K562 (cell line): ENCODE results near the gene PHYHIPL. TPM values are rescaled to one million over a fixed set of nuclear protein-coding genes. Genes with fewer than 3 reads are reported as not detected.

Source experiments
- ATAC-seq: fragments of 200-7000 bp; cut with Tn5 transposase; 3 replicates; pipeline ENCODE4 v1.9.1; 2020; ENCODE audit warnings: moderate library complexity
- BruUV-seq: library from RNA; stranded (reverse); fragments of 400-500 nt; replicated peaks from 2 replicates; lab custom pipeline; 2021; lab: Mats Ljungman, UMichigan
- CTCF ChIA-PET: fragments of 300-600 bp; formaldehyde crosslinking; extraction: SDS; loops from one replicate; lab custom pipeline; 2021; ENCODE audit warnings: low intra/inter-chr PET ratio; lab: Yijun Ruan, JAX
- POLR2A ChIA-PET: fragments of 300-600, 350-650 bp; sonication (Branson Sonifier 250); formaldehyde crosslinking; extraction: SDS; loops from one replicate; lab custom pipeline; 2021; ENCODE audit warnings: antibody characterized with exemption, inconsistent platforms; lab: Yijun Ruan, JAX
- DNase-seq, 4 experiments: peaks; one replicate each; pipeline versions ENCODE4 v3.0.0 to v3.0.0-alpha.2; 2011 to 2018; ENCODE audit warnings: low spot score in 3 of 4, mixed read lengths in 3 of 4; ENCODE audit errors: extremely low read depth in 1 of 4
- FAIRE-seq: peaks from 2 replicates; lab custom pipeline; 2011; peaks lifted over from hg19 to GRCh38; lab: Jason Lieb, UNC
- H2AFZ ChIP-seq: 2 replicates; pipeline ENCODE4 v1.6.0; 2011; ENCODE audit warnings: low read depth, low read length, control low read depth, inconsistent platforms
- H3K27ac ChIP-seq: fragments of 200-600 bp; 3 replicates; pipeline ENCODE4 v1.8.0; 2011; ENCODE audit warnings: low read depth, mild to moderate bottlenecking, control low read depth, inconsistent platforms, low read length, moderate library complexity, mixed read lengths; ENCODE audit errors: extremely low read depth
- H3K27me3 ChIP-seq, 2 experiments: fragments of 300-600 bp in 1 of 2; 2 replicates in 1 of 2; 3 replicates in 1 of 2; pipeline versions ENCODE4 v1.6.0 to v1.8.0; 2011; ENCODE audit warnings: inconsistent platforms in 2 of 2, low read length in 2 of 2, mild to moderate bottlenecking in 1 of 2, mixed read lengths in 1 of 2, moderate library complexity in 1 of 2; ENCODE audit not compliant: control insufficient read depth in 2 of 2, insufficient read depth in 2 of 2
- H3K36me3 ChIP-seq: fragments of 300-600 bp; 3 replicates; pipeline ENCODE4 v1.8.0; 2011; ENCODE audit warnings: mild to moderate bottlenecking, low read length, inconsistent platforms; ENCODE audit not compliant: control insufficient read depth, insufficient read depth
- H3K4me1 ChIP-seq, 2 experiments: fragments of 200-600 bp in 1 of 2; replicated peaks in 1 of 2; 2 replicates in 1 of 2; 3 replicates in 1 of 2; pipeline versions ENCODE4 v1.5.1 to v1.8.0; 2011; ENCODE audit warnings: inconsistent platforms in 2 of 2, low read length in 2 of 2, mild to moderate bottlenecking in 1 of 2, mixed read lengths in 1 of 2, moderate library complexity in 1 of 2; ENCODE audit not compliant: control insufficient read depth in 2 of 2, insufficient read depth in 2 of 2
- H3K4me2 ChIP-seq: 2 replicates; pipeline ENCODE4 v1.6.1; 2011; ENCODE audit warnings: low read length, control low read depth, inconsistent platforms, mixed read lengths; ENCODE audit not compliant: insufficient read depth
- H3K4me3 ChIP-seq: fragments of 200-600 bp; sonication (generic), shearing (Covaris generic); 2 replicates; pipeline ENCODE4 v1.5.1; 2016; ENCODE audit warnings: control low read depth, inconsistent platforms
- H3K79me2 ChIP-seq: fragments of 200-600 bp; 3 replicates; pipeline ENCODE4 v1.8.0; 2011; ENCODE audit warnings: low read length, inconsistent platforms; ENCODE audit not compliant: control insufficient read depth, insufficient read depth
- H3K9ac ChIP-seq, 2 experiments: 2 replicates each; pipeline versions ENCODE4 v1.6.0 to v1.6.1; 2011; ENCODE audit warnings: low read depth in 2 of 2, low read length in 2 of 2, control low read depth in 1 of 2, inconsistent platforms in 1 of 2, mild to moderate bottlenecking in 1 of 2, mixed read lengths in 1 of 2; ENCODE audit not compliant: insufficient read depth in 1 of 2
- H3K9me1 ChIP-seq: one replicate; pipeline ENCODE4 v1.6.0; 2011; ENCODE audit warnings: inconsistent platforms, mild to moderate bottlenecking, low read length, moderate library complexity; ENCODE audit not compliant: control insufficient read depth, insufficient read depth
- H3K9me3 ChIP-seq: replicated peaks from 2 replicates; pipeline ENCODE4 v1.5.1; 2011; ENCODE audit warnings: low read depth, low read length, inconsistent platforms; ENCODE audit not compliant: control insufficient read depth, insufficient read depth
- H4K20me1 ChIP-seq: replicated peaks from 2 replicates; pipeline ENCODE4 v1.6.1; 2011; ENCODE audit warnings: low read length, inconsistent platforms, mixed read lengths; ENCODE audit not compliant: control insufficient read depth, insufficient read depth
- HLTF ChIP-seq: fragments of 450-650 bp; IDR thresholded peaks from 2 replicates; pipeline ENCODE4 v1.6.1; 2016
- NCOR1 ChIP-seq: fragments of 450-650 bp; IDR thresholded peaks from 2 replicates; pipeline ENCODE4 v1.6.1; 2016; ENCODE audit warnings: mild to moderate bottlenecking, moderate library complexity
- TCF3 ChIP-seq: sonication (generic); formaldehyde crosslinking; IDR thresholded peaks from 2 replicates; pipeline ENCODE4 v1.4.0; 2020; ENCODE audit warnings: mild to moderate bottlenecking, missing genetic modification reagents
- ZNF592 ChIP-seq: fragments of 450-650 bp; IDR thresholded peaks from 2 replicates; pipeline ENCODE4 v1.6.1; 2017; ENCODE audit warnings: antibody characterized with exemption, mild to moderate bottlenecking
- WGBS: fragments of 100-300 bp; shearing (Covaris generic); methylation state at CpG from one replicate; pipeline ENCODE4 v1.1.6; 2016; ENCODE audit warnings: low coverage, mixed read lengths; ENCODE audit not compliant: insufficient coverage; ENCODE audit errors: missing lambda C conversion rate; 5-methylcytosine and 5-hydroxymethylcytosine counted together
- in situ Hi-C: fragments of 300-500 bp; cut with MboI; formaldehyde crosslinking; loops from 4 replicates; pipeline ENCODE4 v1.15.0; 2018; ENCODE audit warnings: inconsistent platforms, mixed read lengths
- intact Hi-C: fragments of 100-400 bp; cut with micrococcal nuclease; formaldehyde crosslinking; loops from 2 replicates; pipeline ENCODE4 v1.14.2; 2022
- polyA plus RNA-seq, 8 experiments: library from polyadenylated mRNA; depleted of rRNA in 4 of 8; stranded (reverse) in 5 of 8; unstranded in 3 of 8; fragments of >200 nt; fragmentation: Nextera tagmentation in 2 of 8; fragmentation: Illumina TruSeq in 1 of 8; extraction: Ambion mirVana in 2 of 8; extraction: Trizol in 1 of 8; gene quantifications; 2 replicates each; pipeline versions ENCODE4 v1.2.1 to v1.2.3, GENCODE V29; 2011 to 2014; ENCODE audit warnings: inconsistent platforms in 1 of 8, missing spikeins in 1 of 8
- total RNA-seq, 7 experiments: library from RNA; depleted of rRNA in 6 of 7; stranded (reverse); fragments of >200 nt in 6 of 7; fragmentation: Illumina TruSeq in 2 of 7; extraction: Trizol in 2 of 7; gene quantifications; 2 replicates each; pipeline versions ENCODE4 v1.2.1 to v1.2.3, GENCODE V29; 2011 to 2021; ENCODE audit warnings: low replicate concordance in 1 of 7

Gene PHYHIPL
- total and polyA plus RNA-seq, 9 of the 15 experiments (the other 6 are each of a cell fraction or from before 2014, with no cell fraction given), result not detected

- H4K20me1 ChIP-seq, result no peaks in the 10 kb centered on the region
- no peak overlapping the region for H2AFZ ChIP-seq
- H3K9me3 ChIP-seq, result no peaks in the 10 kb centered on the region
- no TSS peak for BruUV-seq
- ChIA-PET POLR2A (no interaction called here), CTCF (no interaction called here)
- intact Hi-C loops, result no loop called here
- no peak overlapping the region for H3K4me2 ChIP-seq
- no peak overlapping the region for H3K27ac ChIP-seq
- DNase-seq, result no peak
- no peaks in the 10 kb centered on the region for H3K4me1 ChIP-seq
- H3K36me3 ChIP-seq, result no peaks in the 10 kb centered on the region
- TF ChIP-seq HLTF, result no peak
- no peak overlapping the region for H3K4me3 ChIP-seq
- FAIRE-seq, result no peak
- no peaks in the 10 kb centered on the region for H3K79me2 ChIP-seq
- H3K9ac ChIP-seq, result no peak overlapping the region
- no peak for ATAC-seq
- no peaks in the 10 kb centered on the region for H3K27me3 ChIP-seq
- in situ Hi-C loops, result no loop called here
- no peaks in the 10 kb centered on the region for H3K9me1 ChIP-seq
- WGBS, result 9% methylated on average over 26 of the region's 26 CpGs
Observed at GRCh38 chr10:59175538-59176240, 754 bp upstream of the PHYHIPL start.

DNA sequence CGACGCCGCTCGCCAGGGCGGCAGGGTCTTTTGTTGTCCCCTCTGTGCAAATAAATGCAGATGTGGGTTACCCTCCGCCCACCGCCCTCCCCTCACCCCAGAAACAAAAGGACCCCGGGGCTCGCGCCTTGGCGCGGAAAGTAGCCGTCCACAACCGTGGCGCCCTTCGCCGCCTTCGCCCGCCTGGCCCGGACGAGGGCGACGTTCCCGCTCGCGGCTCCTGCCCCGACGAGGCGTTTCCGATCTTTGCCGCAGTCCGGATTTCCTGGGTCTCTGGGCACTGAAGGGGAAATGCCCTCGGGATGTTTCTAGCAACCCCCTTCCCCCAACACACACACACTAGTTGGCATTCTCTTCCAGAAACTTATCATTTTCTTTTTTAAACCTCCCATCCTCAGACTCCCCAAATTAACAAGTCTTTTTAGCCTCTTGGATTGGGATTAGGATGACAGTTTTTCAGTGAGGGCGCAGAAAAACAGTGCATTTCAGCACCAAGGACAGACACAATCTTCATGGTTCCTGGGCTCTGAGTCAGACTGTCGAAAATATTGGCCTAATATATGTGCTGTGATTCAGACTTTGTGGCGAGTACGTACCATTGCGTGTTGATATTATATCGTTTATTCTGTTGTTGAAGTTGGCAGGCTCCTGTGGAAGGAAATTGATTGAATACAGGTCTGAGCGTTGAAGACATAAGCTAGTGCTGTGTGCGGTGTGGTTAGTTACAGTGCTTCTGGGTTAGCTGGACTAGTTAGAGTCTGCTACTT, 771 bp downstream of the PHYHIPL start:
- no peak for FAIRE-seq
- Histone ChIP-seq H3K36me3 (no peaks in the 10 kb centered on the region), H3K4me3 (no peak overlapping the region), H3K27me3 (no peaks in the 10 kb centered on the region), H3K9ac (no peak overlapping the region), H4K20me1 (no peaks in the 10 kb centered on the region), H3K9me1 (no peaks in the 10 kb centered on the region), H3K79me2 (no peaks in the 10 kb centered on the region), H3K4me2 (no peak overlapping the region), H3K4me1 (no peaks in the 10 kb centered on the region), H3K9me3 (no peaks in the 10 kb centered on the region), H3K27ac (no peak overlapping the region), H2AFZ (no peak overlapping the region)
- no peak for DNase-seq
- ChIA-PET POLR2A (no interaction called here), CTCF (no interaction called here)
- intact Hi-C loops (no loop called here), in situ Hi-C loops (no loop called here)
- WGBS, result 18% methylated on average over 37 of the region's 41 CpGs
- ATAC-seq, result no peak
- no TSS peak for BruUV-seq
- TF ChIP-seq NCOR1, result no peak
- no peak for TF ChIP-seq TCF3 (CRISPR knock-in tag)
- TF ChIP-seq ZNF592, result no peak
